ENCODE results near the gene ULK1. TPM values are rescaled to one million over a fixed set of nuclear protein-coding genes. Genes with fewer than 3 reads are reported as not detected.

The ULK1 gene
- total and polyA plus RNA-seq, 2 experiments from 2014 or later, result 8.4 to 33.8 TPM

DNA sequence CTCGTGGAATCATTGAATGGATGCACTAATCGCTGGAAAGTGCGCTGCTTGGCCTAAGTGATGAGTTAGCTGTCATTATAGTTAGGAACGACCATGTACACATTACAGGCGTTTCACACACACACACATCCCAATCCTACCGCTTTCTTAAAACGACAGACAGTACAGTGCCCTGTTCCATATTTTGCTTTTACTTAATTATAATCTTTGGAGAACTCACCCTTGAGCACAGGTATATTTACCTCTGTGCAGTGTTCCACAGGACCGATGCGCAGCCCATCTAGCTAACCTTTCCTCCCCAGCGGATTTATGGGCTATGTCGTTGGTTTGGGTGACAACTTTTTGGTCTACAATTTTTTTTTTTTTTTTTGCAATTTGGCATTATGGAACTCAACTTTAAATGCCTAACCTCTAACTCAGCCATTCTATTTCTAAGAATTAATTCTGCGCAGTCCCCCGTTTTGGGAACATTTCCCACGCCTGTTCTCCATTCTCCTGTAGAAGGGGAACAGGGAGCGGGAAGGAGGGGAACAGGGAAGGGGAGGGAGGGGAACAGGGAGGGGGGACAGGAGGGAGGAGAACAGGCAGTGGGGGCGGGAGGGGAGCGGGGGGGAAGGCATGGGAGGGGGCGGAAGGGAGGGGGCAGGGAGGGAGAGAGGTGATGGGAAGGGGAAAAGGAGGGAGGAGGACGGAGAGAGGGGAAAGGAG is 663 bp upstream of the ULK1 start:
- ATAC-seq, result no peak
- H3K27ac Mint-ChIP-seq, result no peak overlapping the region

GRCh38 chr12:131894981-131895639 is 688 bp downstream of the ULK1 start:
- peak overlapping the region; percentile 97 for H3K4me2 ChIP-seq
- H3K4me3 ChIP-seq, result peak overlapping the region; percentile 76
- no peak for DNase-seq (ENCODE audit: low spot score)
- no peaks in the 10 kb centered on the region for H3K9me2 ChIP-seq (ENCODE audit: insufficient read depth)
- H3K4me1 ChIP-seq (ENCODE audit: insufficient read depth), result peaks cover 10% of the 10 kb centered on the region; the same call in 1 of the 2 replicates
- Mint-ChIP-seq H3K36me3 (ENCODE audit: low read depth) (peaks cover 15% of the 10 kb centered on the region), H3K27me3 (ENCODE audit: insufficient read depth, low read depth, poor library complexity) (peaks cover 8% of the 10 kb centered on the region), H3K27ac (peak overlapping the region; percentile 77), H3K9me3 (peaks cover under 1% of the 10 kb centered on the region; the same call in 2 of the 3 replicates), H3K4me1 (peaks cover 12% of the 10 kb centered on the region; the same call in 2 of the 3 replicates), H3K4me3 (peak overlapping the region; percentile 82)
- no peaks in the 10 kb centered on the region for H3K27me3 ChIP-seq (ENCODE audit: insufficient read depth)
- no peak overlapping the region for H2AFZ ChIP-seq
- peaks cover 32% of the 10 kb centered on the region for H3K79me2 ChIP-seq (replicated peaks; ENCODE audit: insufficient read depth)
- peaks cover 13% of the 10 kb centered on the region for H3F3A ChIP-seq (replicated peaks; ENCODE audit: low read depth)
- no peaks in the 10 kb centered on the region for H4K20me1 ChIP-seq (replicated peaks; ENCODE audit: insufficient read depth)
- no peaks in the 10 kb centered on the region; the same call in 1 of the 2 replicates for H3K36me3 ChIP-seq (ENCODE audit: insufficient read depth)
- no peak; the same call in 2 of the 3 replicates for ATAC-seq
- H3K27ac ChIP-seq (ENCODE audit: low read depth), result peak overlapping the region; percentile 55; the same call in 1 of the 2 replicates
- no peak for TF ChIP-seq NANOG (IDR thresholded peaks at IDR 0.05; ENCODE audit: borderline replicate concordance)
- TF ChIP-seq, protein P1, sequence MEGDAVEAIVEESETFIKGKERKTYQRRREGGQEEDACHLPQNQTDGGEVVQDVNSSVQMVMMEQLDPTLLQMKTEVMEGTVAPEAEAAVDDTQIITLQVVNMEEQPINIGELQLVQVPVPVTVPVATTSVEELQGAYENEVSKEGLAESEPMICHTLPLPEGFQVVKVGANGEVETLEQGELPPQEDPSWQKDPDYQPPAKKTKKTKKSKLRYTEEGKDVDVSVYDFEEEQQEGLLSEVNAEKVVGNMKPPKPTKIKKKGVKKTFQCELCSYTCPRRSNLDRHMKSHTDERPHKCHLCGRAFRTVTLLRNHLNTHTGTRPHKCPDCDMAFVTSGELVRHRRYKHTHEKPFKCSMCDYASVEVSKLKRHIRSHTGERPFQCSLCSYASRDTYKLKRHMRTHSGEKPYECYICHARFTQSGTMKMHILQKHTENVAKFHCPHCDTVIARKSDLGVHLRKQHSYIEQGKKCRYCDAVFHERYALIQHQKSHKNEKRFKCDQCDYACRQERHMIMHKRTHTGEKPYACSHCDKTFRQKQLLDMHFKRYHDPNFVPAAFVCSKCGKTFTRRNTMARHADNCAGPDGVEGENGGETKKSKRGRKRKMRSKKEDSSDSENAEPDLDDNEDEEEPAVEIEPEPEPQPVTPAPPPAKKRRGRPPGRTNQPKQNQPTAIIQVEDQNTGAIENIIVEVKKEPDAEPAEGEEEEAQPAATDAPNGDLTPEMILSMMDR (conservative IDR thresholded peaks at IDR 0.05; ENCODE audit: low read depth in 2 of 2), result no peak
- TF ChIP-seq CREB1 (CRISPR knock-in tag; IDR thresholded peaks at IDR 0.05; ENCODE audit: low read depth), result no peak
- TF ChIP-seq EZH2phosphoT487 (IDR thresholded peaks at IDR 0.05; ENCODE audit: unreplicated experiment), result no peak
- TF ChIP-seq ZNF331 (CRISPR knock-in tag; IDR thresholded peaks at IDR 0.05; ENCODE audit: low read depth), result no peak
- TF ChIP-seq ZNF114 (CRISPR knock-in tag; IDR thresholded peaks at IDR 0.05), result no peak
- TF ChIP-seq EZH2 (IDR thresholded peaks at IDR 0.05; ENCODE audit: low read depth, unreplicated experiment), result no peak

More for the DNA sequence above, 663 bp upstream of the ULK1 start:
- peaks cover 15% of the 10 kb centered on the region for H3K36me3 Mint-ChIP-seq (ENCODE audit: low read depth)
- Histone ChIP-seq H3K4me3 (peak overlapping the region; percentile 38; the same call in 1 of the 2 replicates), H3K27ac (ENCODE audit: low read depth) (no peak overlapping the region), H3K4me1 (ENCODE audit: insufficient read depth) (peaks cover 10% of the 10 kb centered on the region; the same call in 1 of the 2 replicates), H4K20me1 (replicated peaks; ENCODE audit: insufficient read depth) (no peaks in the 10 kb centered on the region), H3K27me3 (ENCODE audit: insufficient read depth) (no peaks in the 10 kb centered on the region), H3K4me2 (peak overlapping the region; percentile 69), H3K9me2 (ENCODE audit: insufficient read depth) (no peaks in the 10 kb centered on the region), H3F3A (replicated peaks; ENCODE audit: low read depth) (peaks cover 13% of the 10 kb centered on the region), H3K36me3 (ENCODE audit: insufficient read depth) (no peaks in the 10 kb centered on the region; the same call in 1 of the 2 replicates), H3K79me2 (replicated peaks; ENCODE audit: insufficient read depth) (peaks cover 23% of the 10 kb centered on the region), H2AFZ (peak overlapping the region; percentile 52)
- peaks cover 2% of the 10 kb centered on the region; the same call in 2 of the 3 replicates for H3K9me3 Mint-ChIP-seq
- peaks cover 8% of the 10 kb centered on the region for H3K27me3 Mint-ChIP-seq (ENCODE audit: insufficient read depth, low read depth, poor library complexity)
- TF ChIP-seq POLR2AphosphoS5 (IDR thresholded peaks at IDR 0.05; ENCODE audit: low read depth), result no peak
- TF ChIP-seq EZH2phosphoT487 (IDR thresholded peaks at IDR 0.05; ENCODE audit: unreplicated experiment), result no peak
- TF ChIP-seq ZNF331 (CRISPR knock-in tag; IDR thresholded peaks at IDR 0.05; ENCODE audit: low read depth), result no peak
- no peak for TF ChIP-seq REST (IDR thresholded peaks at IDR 0.05; ENCODE audit: unreplicated experiment)
- TF ChIP-seq CREB1 (CRISPR knock-in tag; IDR thresholded peaks at IDR 0.05; ENCODE audit: low read depth), result no peak
- H3K4me3 Mint-ChIP-seq, result peak overlapping the region; percentile 54
- H3K4me1 Mint-ChIP-seq, result peaks cover 18% of the 10 kb centered on the region
- DNase-seq (ENCODE audit: low spot score), result no peak
